Subcutaneous adipose tissue (tissue), 4 donors: ENCODE measurements around the gene SHLD1. TPM values are rescaled to one million over a fixed set of nuclear protein-coding genes. Genes with fewer than 3 reads are reported as not detected.

Source experiments
- CTCF ChIP-seq: fragments of 450-650 bp; IDR thresholded peaks from one replicate; pipeline ENCODE4 v1.5.1; 2016; ENCODE audit warnings: low read depth, mild to moderate bottlenecking, control low read depth, antibody characterized with exemption, moderate library complexity
- total RNA-seq, 4 donors: library from RNA; depleted of rRNA; stranded (reverse); fragments of >200 nt; gene quantifications; one replicate each; pipeline ENCODE4 v1.1.0, GENCODE V29; 2016

Gene SHLD1
- total RNA-seq, 4 donors from 2014 or later = 1.3 to 7.7 (median 2.9) TPM

GRCh38 chr20:5741089-5741488 is 9.1 kb upstream of the SHLD1 start:
- TF ChIP-seq CTCF = no peak

DNA sequence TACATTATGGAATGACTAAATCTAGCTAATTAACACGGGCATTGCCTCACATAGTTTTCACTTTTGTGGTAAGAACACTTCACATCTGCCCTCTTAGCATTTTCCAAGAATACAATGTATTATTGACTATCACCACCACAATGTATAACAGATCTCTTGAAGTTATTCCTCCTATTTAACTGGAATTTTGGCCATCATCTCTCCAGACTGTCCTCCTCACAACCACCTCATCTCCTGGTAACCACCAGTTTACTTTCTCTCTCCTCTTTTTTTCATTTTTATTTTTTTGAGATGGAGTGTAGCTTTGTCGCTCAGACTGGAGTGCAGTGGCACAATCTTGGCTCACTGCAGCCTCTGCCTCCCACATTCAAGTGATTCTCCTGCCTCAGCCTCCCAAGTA is 8.2 kb upstream of the SHLD1 start:
- TF ChIP-seq CTCF = no peak

DNA sequence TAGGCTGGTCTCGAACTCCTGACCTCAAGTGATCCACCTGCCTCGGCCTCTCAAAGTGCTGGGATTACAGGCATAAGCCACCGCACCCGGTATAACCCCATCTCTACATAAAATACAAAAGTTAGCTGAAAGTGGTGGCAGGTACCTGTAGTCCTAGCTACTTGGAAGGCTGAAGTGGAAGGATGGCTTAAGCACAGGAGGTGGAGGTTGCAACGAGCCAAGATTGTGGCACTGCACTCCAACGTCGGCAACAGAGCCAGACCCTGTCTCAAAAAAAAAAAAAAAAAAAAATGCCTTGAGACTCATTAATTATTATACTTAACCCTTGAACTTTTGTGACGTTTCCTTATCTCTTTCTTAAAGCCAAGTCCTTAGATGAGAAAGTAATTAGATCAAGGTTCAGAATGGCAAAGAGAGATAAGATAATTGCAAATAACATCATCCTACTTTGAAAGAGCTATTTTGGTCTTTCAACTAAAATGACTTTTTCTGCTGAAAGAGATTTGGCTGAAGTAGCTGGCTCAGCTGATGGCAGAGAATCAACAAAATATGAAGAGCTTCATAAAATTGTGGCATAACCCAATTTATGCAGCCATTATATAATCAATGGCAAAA is 4.7 kb upstream of the SHLD1 start:
- TF ChIP-seq CTCF = no peak

DNA sequence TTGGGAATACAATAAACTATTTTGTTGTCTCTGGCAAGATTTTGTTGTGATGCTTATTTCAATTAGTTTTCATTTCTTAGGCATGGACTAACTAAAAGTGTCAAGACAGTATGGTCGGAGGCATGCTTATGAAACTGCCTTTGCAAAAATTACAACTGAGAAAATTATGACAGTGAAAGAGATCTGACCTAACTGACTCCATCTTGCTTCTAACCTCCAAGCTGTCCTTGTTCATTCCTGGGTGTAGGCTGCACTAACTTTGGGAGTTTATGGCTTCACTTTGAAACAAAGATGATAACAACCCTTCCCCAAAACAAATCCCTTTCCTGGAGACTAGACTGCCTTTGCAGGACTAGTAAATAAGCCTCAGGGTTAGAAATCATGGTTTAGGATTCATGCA is 4.1 kb upstream of the SHLD1 start:
- no peak for TF ChIP-seq CTCF

- no peak for TF ChIP-seq CTCF
Observed at GRCh38 chr20:5748246-5748645, 2.0 kb upstream of the SHLD1 start.

GRCh38 chr20:5751856-5752255 is 1.7 kb downstream of the SHLD1 start:
- TF ChIP-seq CTCF = no peak

GRCh38 chr20:5753814-5754213 is 3.6 kb downstream of the SHLD1 start:
- TF ChIP-seq CTCF = no peak

DNA sequence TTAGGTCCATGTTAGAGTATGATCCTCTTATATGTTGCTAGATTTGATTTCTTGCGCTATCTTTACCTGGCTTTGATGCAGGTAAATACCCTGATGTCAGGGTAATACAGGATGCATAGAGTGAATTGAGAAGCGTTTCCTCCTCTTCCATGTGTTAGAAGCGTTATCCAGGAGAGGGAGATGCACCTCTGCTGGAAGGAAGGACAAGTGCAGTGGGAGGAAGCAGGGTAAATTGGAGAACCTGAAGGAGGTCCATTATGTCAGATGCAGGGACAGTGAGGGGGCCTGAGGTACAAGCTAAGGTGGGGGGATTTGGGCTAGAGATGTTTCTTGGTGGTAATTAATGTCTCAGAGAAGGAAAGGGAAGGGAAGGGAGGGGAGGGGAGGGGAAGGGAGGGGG is 7.7 kb downstream of the SHLD1 start:
- no peak for TF ChIP-seq CTCF
